Astrocyte (in vitro differentiated cells and primary cell): ENCODE results near the gene MET. TPM values are rescaled to one million over a fixed set of nuclear protein-coding genes. Genes with fewer than 3 reads are reported as not detected.

Experiments used
- DNase-seq: peaks from one replicate; pipeline ENCODE4 v3.0.0-alpha.2; 2010; ENCODE audit warnings: low read depth
- FAIRE-seq: peaks from 2 replicates; lab custom pipeline; 2011; peaks lifted over from hg19 to GRCh38; lab: Jason Lieb, UNC
- H2AFZ ChIP-seq: 2 replicates; pipeline ENCODE4 v1.6.0; 2012; ENCODE audit warnings: low read depth, low read length, inconsistent platforms
- H3K27ac ChIP-seq: 2 replicates; pipeline ENCODE4 v1.5.1; 2011; ENCODE audit warnings: low read depth, low read length, inconsistent platforms
- H3K27me3 ChIP-seq: 2 replicates; pipeline ENCODE4 v1.6.0; 2011; ENCODE audit warnings: low read length, inconsistent platforms; ENCODE audit not compliant: insufficient read depth
- H3K36me3 ChIP-seq: 2 replicates; pipeline ENCODE4 v1.5.1; 2011; ENCODE audit warnings: low read length, inconsistent platforms; ENCODE audit not compliant: insufficient read depth
- H3K4me1 ChIP-seq: 2 replicates; pipeline ENCODE4 v1.5.1; 2011; ENCODE audit warnings: low read length, inconsistent platforms; ENCODE audit not compliant: insufficient read depth
- H3K4me2 ChIP-seq: 2 replicates; pipeline ENCODE4 v1.6.0; 2012; ENCODE audit warnings: low read length, inconsistent platforms
- H3K4me3 ChIP-seq: 2 replicates; pipeline ENCODE4 v1.5.1; 2011; ENCODE audit warnings: low read depth, mild to moderate bottlenecking, low read length, inconsistent platforms; ENCODE audit not compliant: insufficient read depth
- H3K79me2 ChIP-seq: 2 replicates; pipeline ENCODE4 v1.6.0; 2012; ENCODE audit warnings: mild to moderate bottlenecking, low read length, inconsistent platforms; ENCODE audit not compliant: insufficient read depth
- H3K9ac ChIP-seq: 2 replicates; pipeline ENCODE4 v1.6.0; 2012; ENCODE audit warnings: mild to moderate bottlenecking, low read length, inconsistent platforms
- H3K9me3 ChIP-seq: 2 replicates; pipeline ENCODE4 v1.5.1; 2012; ENCODE audit warnings: low read depth, mild to moderate bottlenecking, low read length, inconsistent platforms; ENCODE audit not compliant: insufficient read depth
- H4K20me1 ChIP-seq: 2 replicates; pipeline ENCODE4 v1.6.0; 2012; ENCODE audit warnings: low read length, inconsistent platforms; ENCODE audit not compliant: insufficient read depth
- H3K27ac Mint-ChIP-seq: one replicate; pipeline ENCODE4 v1.8.0; 2021; ENCODE audit warnings: mild to moderate bottlenecking, mixed read lengths; ENCODE audit not compliant: unreplicated experiment
- H3K27me3 Mint-ChIP-seq: one replicate; pipeline ENCODE4 v1.8.0; 2021; ENCODE audit warnings: low read depth, mixed read lengths; ENCODE audit not compliant: unreplicated experiment
- H3K36me3 Mint-ChIP-seq: one replicate; pipeline ENCODE4 v1.8.0; 2021; ENCODE audit warnings: low read depth, mixed read lengths; ENCODE audit not compliant: unreplicated experiment
- H3K4me1 Mint-ChIP-seq: one replicate; pipeline ENCODE4 v1.8.0; 2021; ENCODE audit warnings: low read depth, mixed read lengths; ENCODE audit not compliant: unreplicated experiment
- H3K4me3 Mint-ChIP-seq: one replicate; pipeline ENCODE4 v1.8.0; 2021; ENCODE audit warnings: mild to moderate bottlenecking, moderate library complexity, mixed read lengths; ENCODE audit not compliant: unreplicated experiment
- H3K9me3 Mint-ChIP-seq: one replicate; pipeline ENCODE4 v1.8.0; 2021; ENCODE audit warnings: mild to moderate bottlenecking, mixed read lengths; ENCODE audit not compliant: unreplicated experiment
- EZH2 ChIP-seq: IDR thresholded peaks from 2 replicates; pipeline ENCODE4 v1.6.1; 2012; ENCODE audit warnings: mild to moderate bottlenecking, low read length, inconsistent platforms; ENCODE audit not compliant: insufficient read depth
- total RNA-seq: library from RNA; stranded (reverse); gene quantifications from 2 replicates; pipeline ENCODE4 v1.2.1, GENCODE V29; 2021
- TF ChIP-seq, protein P1 (sequence below): IDR thresholded peaks from 2 replicates; pipeline ENCODE4 v1.5.1; 2011; ENCODE audit warnings: low read depth, mild to moderate bottlenecking, inconsistent platforms, low read length, moderate library complexity; ENCODE audit not compliant: insufficient read depth

The MET gene
- total RNA-seq, 1 donor from 2014 or later: 8.2 TPM

DNA sequence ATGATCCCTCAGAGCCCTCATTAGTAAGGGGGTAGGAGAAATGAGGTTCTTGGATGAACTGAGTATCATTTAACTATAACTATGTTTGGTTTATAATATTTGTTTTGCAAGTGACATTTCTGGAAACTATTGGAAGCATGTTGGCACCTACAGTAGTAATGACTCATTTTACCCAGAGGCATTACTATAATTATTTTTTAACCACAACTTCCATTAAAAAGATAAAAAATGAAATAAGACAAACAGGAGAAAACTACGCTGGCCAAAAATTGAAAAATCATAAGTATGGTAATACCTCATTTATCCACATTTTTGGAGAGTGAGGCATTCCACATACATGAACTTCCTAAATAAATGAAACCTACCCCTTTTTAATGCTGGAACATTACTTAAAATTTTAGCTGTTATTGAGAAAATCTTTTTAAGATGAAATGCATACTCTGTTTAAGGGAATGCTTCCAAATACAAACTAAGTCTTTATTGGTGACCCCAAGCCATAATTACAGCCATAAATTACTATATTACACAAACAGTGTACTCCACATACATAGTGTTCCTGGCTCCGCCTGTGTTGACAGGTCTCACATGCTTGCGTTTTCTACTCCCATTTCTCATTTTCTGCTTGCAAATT lies 105.8 kb downstream of the MET start:
- H3K27ac ChIP-seq: peak overlapping the region; percentile 83
- no peaks in the 10 kb centered on the region for H4K20me1 ChIP-seq
- no peak for TF ChIP-seq EZH2
- TF ChIP-seq, protein P1, sequence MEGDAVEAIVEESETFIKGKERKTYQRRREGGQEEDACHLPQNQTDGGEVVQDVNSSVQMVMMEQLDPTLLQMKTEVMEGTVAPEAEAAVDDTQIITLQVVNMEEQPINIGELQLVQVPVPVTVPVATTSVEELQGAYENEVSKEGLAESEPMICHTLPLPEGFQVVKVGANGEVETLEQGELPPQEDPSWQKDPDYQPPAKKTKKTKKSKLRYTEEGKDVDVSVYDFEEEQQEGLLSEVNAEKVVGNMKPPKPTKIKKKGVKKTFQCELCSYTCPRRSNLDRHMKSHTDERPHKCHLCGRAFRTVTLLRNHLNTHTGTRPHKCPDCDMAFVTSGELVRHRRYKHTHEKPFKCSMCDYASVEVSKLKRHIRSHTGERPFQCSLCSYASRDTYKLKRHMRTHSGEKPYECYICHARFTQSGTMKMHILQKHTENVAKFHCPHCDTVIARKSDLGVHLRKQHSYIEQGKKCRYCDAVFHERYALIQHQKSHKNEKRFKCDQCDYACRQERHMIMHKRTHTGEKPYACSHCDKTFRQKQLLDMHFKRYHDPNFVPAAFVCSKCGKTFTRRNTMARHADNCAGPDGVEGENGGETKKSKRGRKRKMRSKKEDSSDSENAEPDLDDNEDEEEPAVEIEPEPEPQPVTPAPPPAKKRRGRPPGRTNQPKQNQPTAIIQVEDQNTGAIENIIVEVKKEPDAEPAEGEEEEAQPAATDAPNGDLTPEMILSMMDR: no peak
- H3K9me3 ChIP-seq: no peaks in the 10 kb centered on the region
- no peaks in the 10 kb centered on the region for H3K36me3 Mint-ChIP-seq
- no peaks in the 10 kb centered on the region for H3K27me3 Mint-ChIP-seq
- H3K9me3 Mint-ChIP-seq: no peaks in the 10 kb centered on the region
- H3K27ac Mint-ChIP-seq: peak overlapping the region; percentile 24
- peaks cover 52% of the 10 kb centered on the region for H3K4me1 ChIP-seq
- H3K27me3 ChIP-seq: no peaks in the 10 kb centered on the region
- H3K4me3 Mint-ChIP-seq: no peak overlapping the region
- H3K4me2 ChIP-seq: peak overlapping the region; percentile 39
- H2AFZ ChIP-seq: no peak overlapping the region
- FAIRE-seq (no peak), DNase-seq (peak; percentile 78)
- peaks cover 5% of the 10 kb centered on the region for H3K36me3 ChIP-seq
- no peaks in the 10 kb centered on the region for H3K79me2 ChIP-seq
- H3K4me3 ChIP-seq: no peak overlapping the region
- peak overlapping the region; percentile 34 for H3K9ac ChIP-seq
- peaks cover 26% of the 10 kb centered on the region for H3K4me1 Mint-ChIP-seq

DNA sequence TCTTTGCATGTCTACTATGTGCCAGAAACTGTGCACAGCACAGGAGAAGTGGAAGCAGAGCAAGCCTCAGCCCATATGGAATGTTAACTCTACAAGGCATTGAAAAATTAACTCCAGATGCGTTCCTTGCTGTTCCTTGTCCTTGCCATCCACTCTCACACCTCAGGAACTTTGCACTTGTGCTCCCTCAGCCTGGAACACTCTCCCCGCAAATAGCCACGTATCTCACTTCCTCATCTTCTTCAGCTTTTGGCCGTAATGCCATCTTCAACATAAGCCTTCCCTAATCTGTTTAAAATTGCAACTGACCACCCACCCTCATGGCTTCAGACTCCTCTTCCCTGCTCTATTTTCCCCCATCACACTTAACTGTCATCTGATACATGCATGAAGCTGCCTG lies 107.2 kb downstream of the MET start:
- Mint-ChIP-seq H3K4me1 (peaks cover 28% of the 10 kb centered on the region), H3K27ac (no peak overlapping the region), H3K36me3 (no peaks in the 10 kb centered on the region), H3K9me3 (no peaks in the 10 kb centered on the region), H3K4me3 (no peak overlapping the region), H3K27me3 (no peaks in the 10 kb centered on the region)
- Histone ChIP-seq H2AFZ (no peak overlapping the region), H3K36me3 (peaks cover 12% of the 10 kb centered on the region), H3K79me2 (no peaks in the 10 kb centered on the region), H4K20me1 (no peaks in the 10 kb centered on the region), H3K9ac (no peak overlapping the region), H3K27ac (no peak overlapping the region), H3K4me1 (peaks cover 52% of the 10 kb centered on the region), H3K4me3 (no peak overlapping the region), H3K9me3 (no peaks in the 10 kb centered on the region), H3K4me2 (no peak overlapping the region), H3K27me3 (no peaks in the 10 kb centered on the region)
- no peak for TF ChIP-seq EZH2
- TF ChIP-seq, protein P1: no peak
- no peak for DNase-seq
- FAIRE-seq: no peak

DNA sequence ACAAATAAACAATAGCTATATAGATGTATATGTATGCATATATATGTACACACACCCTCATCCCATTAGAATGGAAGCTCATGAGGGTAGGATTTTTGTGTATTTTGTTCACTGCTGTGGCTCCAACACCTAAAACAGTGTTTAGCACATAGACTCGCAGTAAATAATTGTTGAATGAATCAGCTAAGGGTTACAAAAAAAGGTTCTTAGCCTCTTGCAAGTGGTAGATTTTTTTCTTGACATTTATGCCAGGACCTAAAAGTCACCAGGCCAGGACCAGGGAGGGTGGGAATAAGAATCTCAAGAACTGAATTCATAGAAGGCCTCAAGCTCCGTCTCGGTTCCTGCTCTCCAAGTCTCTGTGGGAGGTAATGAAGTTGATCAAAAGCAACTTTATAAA lies 107.9 kb downstream of the MET start:
- Histone ChIP-seq H2AFZ (no peak overlapping the region), H3K27me3 (no peaks in the 10 kb centered on the region), H4K20me1 (no peaks in the 10 kb centered on the region), H3K36me3 (peaks cover 9% of the 10 kb centered on the region), H3K27ac (peak overlapping the region; percentile 21), H3K9me3 (no peaks in the 10 kb centered on the region), H3K4me1 (peaks cover 52% of the 10 kb centered on the region), H3K4me3 (no peak overlapping the region), H3K4me2 (no peak overlapping the region), H3K9ac (no peak overlapping the region), H3K79me2 (no peaks in the 10 kb centered on the region)
- Mint-ChIP-seq H3K27ac (no peak overlapping the region), H3K4me1 (peaks cover 28% of the 10 kb centered on the region), H3K4me3 (no peak overlapping the region), H3K27me3 (no peaks in the 10 kb centered on the region), H3K36me3 (no peaks in the 10 kb centered on the region), H3K9me3 (no peaks in the 10 kb centered on the region)
- DNase-seq: peak; percentile 23
- TF ChIP-seq EZH2: no peak
- TF ChIP-seq, protein P1: no peak
- no peak for FAIRE-seq
